H1 (cell line): ENCODE data around the gene GPRC6A. TPM values are rescaled to one million over a fixed set of nuclear protein-coding genes. Genes with fewer than 3 reads are reported as not detected.

ENCODE experiments used
- polyA plus RNA-seq, 7 experiments: library from polyadenylated mRNA; depleted of rRNA in 3 of 7; stranded (reverse) in 5 of 7; unstranded in 2 of 7; fragments of >200 nt in 5 of 7; fragments of 200-250 nt in 2 of 7; gene quantifications; 1 replicate in 5 of 7; 2 replicates in 1 of 7; 4 replicates in 1 of 7; pipeline versions ENCODE4 v1.2.1 to v1.2.3, GENCODE V29; 2011 to 2013; ENCODE audit warnings: missing spikeins in 2 of 7, mixed read lengths in 2 of 7
- total RNA-seq: library from RNA; stranded (reverse); fragmentation: NEBNext Ultra II Directional; extraction: Animal tissue kit (Norgen Biotek cat#: 25700); gene quantifications from 2 replicates; pipeline ENCODE4 v1.2.1, GENCODE V29; 2021

The GPRC6A gene
- total and polyA plus RNA-seq, 2 of the 8 experiments (the other 6 are each of a cell fraction or from before 2014, with no cell fraction given): 0.09 to 0.22 TPM

Other genes with a start within 250 kb of the GPRC6A start
- gene RSPH4A, start 212.6 kb downstream of the GPRC6A start, total RNA-seq: 0.52 and 0.59 TPM in 2 replicates
- gene RSPH4A, start 212.6 kb downstream of the GPRC6A start, polyA plus RNA-seq (2011; rRNA removed): 0.14 and 0.38 TPM in 2 replicates
- gene ZUP1, start 160.3 kb downstream of the GPRC6A start, total RNA-seq: 15.7 and 18.4 TPM in 2 replicates
- 2.2 and 4.7 TPM in 2 replicates for gene ZUP1, start 160.3 kb downstream of the GPRC6A start, polyA plus RNA-seq (2011; rRNA removed)
- 9.7 and 11.7 TPM in 2 replicates for gene KPNA5, start 147.9 kb downstream of the GPRC6A start, total RNA-seq
- 1.9 and 2.0 TPM in 2 replicates for gene KPNA5, start 147.9 kb downstream of the GPRC6A start, polyA plus RNA-seq (2011; rRNA removed)
- gene FAM162B, start 63.4 kb downstream of the GPRC6A start, total RNA-seq: 2.9 and 3.2 TPM in 2 replicates
- gene FAM162B, start 63.4 kb downstream of the GPRC6A start, polyA plus RNA-seq (2011; rRNA removed): 1.6 and 2.6 TPM in 2 replicates
- not detected in 2 replicates for gene RFX6, start 48.2 kb upstream of the GPRC6A start, total RNA-seq
- gene RFX6, start 48.2 kb upstream of the GPRC6A start, polyA plus RNA-seq (2011; rRNA removed): not detected in 2 replicates